ENCODE measurements around the gene TSPAN2.

- TF ChIP-seq ZFP3 (CRISPR knock-in tag; IDR thresholded peaks at IDR 0.05) (no peak), RARB (CRISPR knock-in tag; IDR thresholded peaks at IDR 0.05) (no peak), ZC3H10 (CRISPR knock-in tag; IDR thresholded peaks at IDR 0.05) (no peak), ARNTL (CRISPR knock-in tag; IDR thresholded peaks at IDR 0.05; ENCODE audit: borderline replicate concordance, low read depth) (no peak), ZFP30 (CRISPR knock-in tag; IDR thresholded peaks at IDR 0.05) (no peak), BACH2 (CRISPR knock-in tag; IDR thresholded peaks at IDR 0.05; ENCODE audit: borderline replicate concordance) (no peak), TOX (CRISPR knock-in tag; IDR thresholded peaks at IDR 0.05; ENCODE audit: borderline replicate concordance) (no peak), TCF4 (CRISPR knock-in tag; IDR thresholded peaks at IDR 0.05; ENCODE audit: borderline replicate concordance) (no peak), ISL1 (CRISPR knock-in tag; IDR thresholded peaks at IDR 0.05) (peak; percentile 70), ZNF70 (CRISPR knock-in tag; IDR thresholded peaks at IDR 0.05) (no peak)
- TF ChIP-seq, protein P1, sequence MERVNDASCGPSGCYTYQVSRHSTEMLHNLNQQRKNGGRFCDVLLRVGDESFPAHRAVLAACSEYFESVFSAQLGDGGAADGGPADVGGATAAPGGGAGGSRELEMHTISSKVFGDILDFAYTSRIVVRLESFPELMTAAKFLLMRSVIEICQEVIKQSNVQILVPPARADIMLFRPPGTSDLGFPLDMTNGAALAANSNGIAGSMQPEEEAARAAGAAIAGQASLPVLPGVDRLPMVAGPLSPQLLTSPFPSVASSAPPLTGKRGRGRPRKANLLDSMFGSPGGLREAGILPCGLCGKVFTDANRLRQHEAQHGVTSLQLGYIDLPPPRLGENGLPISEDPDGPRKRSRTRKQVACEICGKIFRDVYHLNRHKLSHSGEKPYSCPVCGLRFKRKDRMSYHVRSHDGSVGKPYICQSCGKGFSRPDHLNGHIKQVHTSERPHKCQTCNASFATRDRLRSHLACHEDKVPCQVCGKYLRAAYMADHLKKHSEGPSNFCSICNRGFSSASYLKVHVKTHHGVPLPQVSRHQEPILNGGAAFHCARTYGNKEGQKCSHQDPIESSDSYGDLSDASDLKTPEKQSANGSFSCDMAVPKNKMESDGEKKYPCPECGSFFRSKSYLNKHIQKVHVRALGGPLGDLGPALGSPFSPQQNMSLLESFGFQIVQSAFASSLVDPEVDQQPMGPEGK (CRISPR knock-in tag; IDR thresholded peaks at IDR 0.05; ENCODE audit: borderline replicate concordance): no peak
- TF ChIP-seq, protein P2, sequence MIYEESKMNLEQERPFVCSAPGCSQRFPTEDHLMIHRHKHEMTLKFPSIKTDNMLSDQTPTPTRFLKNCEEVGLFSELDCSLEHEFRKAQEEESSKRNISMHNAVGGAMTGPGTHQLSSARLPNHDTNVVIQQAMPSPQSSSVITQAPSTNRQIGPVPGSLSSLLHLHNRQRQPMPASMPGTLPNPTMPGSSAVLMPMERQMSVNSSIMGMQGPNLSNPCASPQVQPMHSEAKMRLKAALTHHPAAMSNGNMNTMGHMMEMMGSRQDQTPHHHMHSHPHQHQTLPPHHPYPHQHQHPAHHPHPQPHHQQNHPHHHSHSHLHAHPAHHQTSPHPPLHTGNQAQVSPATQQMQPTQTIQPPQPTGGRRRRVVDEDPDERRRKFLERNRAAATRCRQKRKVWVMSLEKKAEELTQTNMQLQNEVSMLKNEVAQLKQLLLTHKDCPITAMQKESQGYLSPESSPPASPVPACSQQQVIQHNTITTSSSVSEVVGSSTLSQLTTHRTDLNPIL (CRISPR knock-in tag; IDR thresholded peaks at IDR 0.05; ENCODE audit: low read depth): no peak
- TF ChIP-seq, protein P3, sequence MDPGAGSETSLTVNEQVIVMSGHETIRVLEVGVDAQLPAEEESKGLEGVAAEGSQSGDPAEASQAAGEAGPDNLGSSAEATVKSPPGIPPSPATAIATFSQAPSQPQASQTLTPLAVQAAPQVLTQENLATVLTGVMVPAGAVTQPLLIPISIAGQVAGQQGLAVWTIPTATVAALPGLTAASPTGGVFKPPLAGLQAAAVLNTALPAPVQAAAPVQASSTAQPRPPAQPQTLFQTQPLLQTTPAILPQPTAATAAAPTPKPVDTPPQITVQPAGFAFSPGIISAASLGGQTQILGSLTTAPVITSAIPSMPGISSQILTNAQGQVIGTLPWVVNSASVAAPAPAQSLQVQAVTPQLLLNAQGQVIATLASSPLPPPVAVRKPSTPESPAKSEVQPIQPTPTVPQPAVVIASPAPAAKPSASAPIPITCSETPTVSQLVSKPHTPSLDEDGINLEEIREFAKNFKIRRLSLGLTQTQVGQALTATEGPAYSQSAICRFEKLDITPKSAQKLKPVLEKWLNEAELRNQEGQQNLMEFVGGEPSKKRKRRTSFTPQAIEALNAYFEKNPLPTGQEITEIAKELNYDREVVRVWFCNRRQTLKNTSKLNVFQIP (CRISPR knock-in tag; IDR thresholded peaks at IDR 0.05; ENCODE audit: borderline replicate concordance, low read depth): no peak
Observed at GRCh38 chr1:115077286-115077983, 11.9 kb downstream of the TSPAN2 start.
